SK-N-SH treated with all-trans-retinoic acid at 6 μM for 48 hours (cell line): ENCODE measurements around the gene CHST15.

Experiments
- BACH2 ChIP-seq: fragments of 250-450 bp; sonication (Bioruptor Pico); IDR thresholded peaks from 2 replicates; pipeline ENCODE4 v1.9.0; 2021; ENCODE audit warnings: mild to moderate bottlenecking, borderline replicate concordance
- GLIS3 ChIP-seq: fragments of 250-450 bp; sonication (Bioruptor Pico); IDR thresholded peaks from 2 replicates; pipeline ENCODE4 v1.5.0; 2020; ENCODE audit warnings: mild to moderate bottlenecking, moderate library complexity
- ISL1 ChIP-seq: fragments of 250-450 bp; sonication (Bioruptor Pico); IDR thresholded peaks from 2 replicates; pipeline ENCODE4 v2.1.2; 2022; ENCODE audit warnings: mild to moderate bottlenecking, moderate library complexity
- OSR1 ChIP-seq: fragments of 250-450 bp; sonication (Bioruptor Pico); IDR thresholded peaks from 2 replicates; pipeline ENCODE4 v1.8.0; 2022; ENCODE audit warnings: moderate library complexity, mild to moderate bottlenecking, inconsistent platforms
- PPARA ChIP-seq: fragments of 250-450 bp; sonication (Bioruptor Pico); IDR thresholded peaks from 2 replicates; pipeline ENCODE4 v1.5.0; 2020; ENCODE audit warnings: mild to moderate bottlenecking, borderline replicate concordance
- TF ChIP-seq, protein P1 (sequence below): fragments of 250-450 bp; sonication (Bioruptor Pico); IDR thresholded peaks from 2 replicates; pipeline ENCODE4 v1.8.0; 2020; ENCODE audit warnings: mild to moderate bottlenecking, moderate library complexity, borderline replicate concordance

DNA sequence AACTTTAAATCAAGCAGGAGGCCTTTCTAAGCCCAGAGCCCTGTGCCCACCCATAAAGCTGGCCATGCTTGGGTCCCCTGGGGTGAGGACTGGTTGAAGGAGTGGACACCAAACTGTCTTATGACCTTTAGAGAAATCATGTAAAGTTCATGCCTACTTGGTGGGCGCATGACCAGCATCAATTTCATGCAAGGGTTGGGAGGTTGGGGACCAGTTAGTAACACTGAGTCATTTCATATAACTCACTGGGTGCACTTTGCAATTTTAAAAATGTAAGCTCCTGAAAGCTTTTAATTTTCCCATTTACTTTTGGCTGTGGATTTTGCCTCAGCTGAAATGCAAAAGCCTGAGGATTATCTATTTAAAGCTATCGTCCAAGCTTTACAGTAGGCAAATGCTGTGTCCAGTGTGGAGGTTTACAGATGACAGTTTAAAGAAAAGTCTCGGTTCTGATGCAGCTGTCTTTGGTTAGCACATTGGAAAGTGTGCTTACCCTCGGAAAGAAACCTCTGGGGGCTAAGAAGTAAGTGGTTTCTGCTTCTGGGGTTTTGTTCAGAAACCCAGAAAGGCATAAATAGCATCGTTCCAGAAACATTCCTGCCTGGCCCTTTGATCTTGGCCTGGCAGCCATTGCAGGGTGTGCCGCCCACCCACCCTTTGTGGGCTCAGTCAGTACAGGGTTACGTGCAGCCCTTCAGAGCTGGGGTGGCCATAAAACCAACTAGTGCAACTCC, 48.8 kb upstream of the CHST15 start:
- TF ChIP-seq ISL1 (no peak), BACH2 (CRISPR knock-in tag) (no peak), OSR1 (no peak), GLIS3 (CRISPR knock-in tag) (no peak), PPARA (no peak)
- TF ChIP-seq, protein P1, sequence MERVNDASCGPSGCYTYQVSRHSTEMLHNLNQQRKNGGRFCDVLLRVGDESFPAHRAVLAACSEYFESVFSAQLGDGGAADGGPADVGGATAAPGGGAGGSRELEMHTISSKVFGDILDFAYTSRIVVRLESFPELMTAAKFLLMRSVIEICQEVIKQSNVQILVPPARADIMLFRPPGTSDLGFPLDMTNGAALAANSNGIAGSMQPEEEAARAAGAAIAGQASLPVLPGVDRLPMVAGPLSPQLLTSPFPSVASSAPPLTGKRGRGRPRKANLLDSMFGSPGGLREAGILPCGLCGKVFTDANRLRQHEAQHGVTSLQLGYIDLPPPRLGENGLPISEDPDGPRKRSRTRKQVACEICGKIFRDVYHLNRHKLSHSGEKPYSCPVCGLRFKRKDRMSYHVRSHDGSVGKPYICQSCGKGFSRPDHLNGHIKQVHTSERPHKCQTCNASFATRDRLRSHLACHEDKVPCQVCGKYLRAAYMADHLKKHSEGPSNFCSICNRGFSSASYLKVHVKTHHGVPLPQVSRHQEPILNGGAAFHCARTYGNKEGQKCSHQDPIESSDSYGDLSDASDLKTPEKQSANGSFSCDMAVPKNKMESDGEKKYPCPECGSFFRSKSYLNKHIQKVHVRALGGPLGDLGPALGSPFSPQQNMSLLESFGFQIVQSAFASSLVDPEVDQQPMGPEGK (CRISPR knock-in tag) = no peak
